ENCODE measurements around the gene TMEM165.
"Not testable (repeated sequence)": the region's sequence is repeated elsewhere in the genome, so short reads cannot be mapped to it uniquely, and the experiment has no call there.

The TMEM165 gene

GRCh38 chr4:55351824-55352223, 43.9 kb upstream of the TMEM165 start:
- DNase-seq (ENCODE audit: low read depth) = no peak
- no peak overlapping the region for H3K4me3 ChIP-seq (ENCODE audit: low read depth, low read length)
- TF ChIP-seq CTCF (IDR thresholded peaks at IDR 0.05; ENCODE audit: insufficient read depth, low read depth, low read length, missing control alignments) = no peak

- no peak for TF ChIP-seq CTCF (IDR thresholded peaks at IDR 0.05; ENCODE audit: insufficient read depth, low read depth, low read length, missing control alignments)
- DNase-seq (ENCODE audit: low read depth) = no peak
Observed at GRCh38 chr4:55352726-55353125, 43.0 kb upstream of the TMEM165 start.

GRCh38 chr4:55353228-55353747, 42.5 kb upstream of the TMEM165 start:
- not testable (repeated sequence) for DNase-seq (ENCODE audit: low read depth)

More at GRCh38 chr4:55352726-55353125, 43.0 kb upstream of the TMEM165 start:
- H3K4me3 ChIP-seq (ENCODE audit: low read depth, low read length) = no peak overlapping the region

GRCh38 chr4:55354648-55355047, 41.1 kb upstream of the TMEM165 start:
- no peak overlapping the region for H3K4me3 ChIP-seq (ENCODE audit: low read depth, low read length)
- no peak for DNase-seq (ENCODE audit: low read depth)
- no peak for TF ChIP-seq CTCF (IDR thresholded peaks at IDR 0.05; ENCODE audit: insufficient read depth, low read depth, low read length, missing control alignments)

More at GRCh38 chr4:55353228-55353747, 42.5 kb upstream of the TMEM165 start:
- not testable (repeated sequence) for H3K4me3 ChIP-seq (ENCODE audit: low read depth, low read length)

- no peak overlapping the region for H3K4me3 ChIP-seq (ENCODE audit: low read depth, low read length)
- DNase-seq (ENCODE audit: low read depth) = no peak
- TF ChIP-seq CTCF (IDR thresholded peaks at IDR 0.05; ENCODE audit: insufficient read depth, low read depth, low read length, missing control alignments) = no peak
Observed at GRCh38 chr4:55355555-55355954, 40.2 kb upstream of the TMEM165 start.

- TF ChIP-seq CTCF (IDR thresholded peaks at IDR 0.05; ENCODE audit: insufficient read depth, low read depth, low read length, missing control alignments) = no peak
- DNase-seq (ENCODE audit: low read depth) = no peak
- H3K4me3 ChIP-seq (ENCODE audit: low read depth, low read length) = no peak overlapping the region
Observed at GRCh38 chr4:55356991-55357461, 38.7 kb upstream of the TMEM165 start.

GRCh38 chr4:55358246-55358645, 37.5 kb upstream of the TMEM165 start:
- TF ChIP-seq CTCF (IDR thresholded peaks at IDR 0.05; ENCODE audit: insufficient read depth, low read depth, low read length, missing control alignments) = no peak
- no peak for DNase-seq (ENCODE audit: low read depth)
- no peak overlapping the region for H3K4me3 ChIP-seq (ENCODE audit: low read depth, low read length)

Data from GM12865 (cell line).